GM12873 (cell line): ENCODE measurements around the gene ARHGAP35.

Experiments
- TF ChIP-seq, protein P1 (sequence below): IDR thresholded peaks from 2 replicates; pipeline ENCODE4 v1.5.1; 2012; ENCODE audit warnings: low read depth, mild to moderate bottlenecking, moderate library complexity, low read length, control low read depth; ENCODE audit not compliant: insufficient read depth; ENCODE audit errors: missing control alignments

Gene ARHGAP35

GRCh38 chr19:46847528-46847927 lies 13.3 kb upstream of the ARHGAP35 start:
- TF ChIP-seq, protein P1, sequence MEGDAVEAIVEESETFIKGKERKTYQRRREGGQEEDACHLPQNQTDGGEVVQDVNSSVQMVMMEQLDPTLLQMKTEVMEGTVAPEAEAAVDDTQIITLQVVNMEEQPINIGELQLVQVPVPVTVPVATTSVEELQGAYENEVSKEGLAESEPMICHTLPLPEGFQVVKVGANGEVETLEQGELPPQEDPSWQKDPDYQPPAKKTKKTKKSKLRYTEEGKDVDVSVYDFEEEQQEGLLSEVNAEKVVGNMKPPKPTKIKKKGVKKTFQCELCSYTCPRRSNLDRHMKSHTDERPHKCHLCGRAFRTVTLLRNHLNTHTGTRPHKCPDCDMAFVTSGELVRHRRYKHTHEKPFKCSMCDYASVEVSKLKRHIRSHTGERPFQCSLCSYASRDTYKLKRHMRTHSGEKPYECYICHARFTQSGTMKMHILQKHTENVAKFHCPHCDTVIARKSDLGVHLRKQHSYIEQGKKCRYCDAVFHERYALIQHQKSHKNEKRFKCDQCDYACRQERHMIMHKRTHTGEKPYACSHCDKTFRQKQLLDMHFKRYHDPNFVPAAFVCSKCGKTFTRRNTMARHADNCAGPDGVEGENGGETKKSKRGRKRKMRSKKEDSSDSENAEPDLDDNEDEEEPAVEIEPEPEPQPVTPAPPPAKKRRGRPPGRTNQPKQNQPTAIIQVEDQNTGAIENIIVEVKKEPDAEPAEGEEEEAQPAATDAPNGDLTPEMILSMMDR, result no peak

DNA sequence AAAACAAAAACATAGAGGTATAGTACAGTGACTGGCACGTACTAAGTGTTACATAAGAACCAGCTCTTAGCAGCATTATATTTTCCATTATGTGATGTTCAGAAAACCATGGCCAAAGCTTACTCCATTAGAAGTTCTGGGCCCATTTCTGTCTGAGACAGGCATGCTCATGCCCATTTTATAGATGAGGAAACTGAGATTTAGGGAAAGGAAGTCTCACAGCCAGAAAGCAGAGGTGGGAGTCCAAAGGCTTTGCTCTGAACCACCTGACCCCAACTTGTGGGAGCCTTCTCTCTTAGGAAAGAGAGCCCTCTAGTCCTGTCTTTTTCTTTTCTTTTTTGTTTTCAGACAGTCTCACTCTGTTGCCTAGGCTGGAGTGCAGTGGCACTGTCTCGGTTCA lies 12.4 kb upstream of the ARHGAP35 start:
- TF ChIP-seq, protein P1, result no peak

GRCh38 chr19:46849610-46850009 lies 11.2 kb upstream of the ARHGAP35 start:
- TF ChIP-seq, protein P1, result no peak

GRCh38 chr19:46850228-46851203 lies 10.3 kb upstream of the ARHGAP35 start, which contains the start of gene AP2S1:
AP2S1 (minus strand) TSS chr19:46850846; CDS start chr19:46850766, 80 bp downstream.
- TF ChIP-seq, protein P1, result no peak

DNA sequence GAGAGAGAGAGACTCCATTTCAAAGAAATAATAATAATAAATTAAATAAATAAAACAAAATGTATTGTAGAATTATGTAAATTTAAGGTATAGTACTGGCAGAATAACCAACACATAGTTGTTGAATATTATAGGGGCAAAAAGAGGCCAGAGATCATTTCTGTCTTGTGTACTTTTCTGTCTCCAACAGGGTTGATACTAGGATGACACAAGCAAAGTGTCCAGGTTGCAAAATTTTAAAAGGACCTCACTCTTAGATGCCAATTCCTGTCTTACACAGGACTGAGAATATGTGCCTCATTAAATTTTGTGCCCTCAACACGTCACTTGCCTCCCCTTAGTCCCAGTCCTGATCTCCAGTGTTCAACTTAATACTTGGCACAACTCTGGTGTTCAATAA lies 8.0 kb upstream of the ARHGAP35 start:
- TF ChIP-seq, protein P1, result no peak

GRCh38 chr19:46856062-46857022 lies 4.5 kb upstream of the ARHGAP35 start:
- TF ChIP-seq, protein P1, result peak; percentile 77

- TF ChIP-seq, protein P1, result no peak
Observed at GRCh38 chr19:46859637-46860124, 1.1 kb upstream of the ARHGAP35 start.
